ENCODE measurements around the gene TFDP1.

Gene TFDP1

GRCh38 chr13:113648216-113648610 lies 63.7 kb downstream of the TFDP1 start:
- H3K27me3 ChIP-seq (ENCODE audit: control insufficient read depth, insufficient read depth, low read length) = no peaks in the 10 kb centered on the region
- H3K4me1 ChIP-seq (ENCODE audit: control insufficient read depth, insufficient read depth, low read length) = no peaks in the 10 kb centered on the region
- H3K27ac ChIP-seq (ENCODE audit: low read length) = no peak overlapping the region
- H3K9me3 ChIP-seq (ENCODE audit: control insufficient read depth, insufficient read depth, low read length) = no peaks in the 10 kb centered on the region
- no peak overlapping the region for H3K4me3 ChIP-seq (ENCODE audit: low read length)
- no CpG with 5 or more reads among the region's 13 CpGs for WGBS (ENCODE audit: insufficient coverage, insufficient read length)
- no peak for DNase-seq (ENCODE audit: low read depth, low spot score)
- H3K36me3 ChIP-seq (ENCODE audit: control insufficient read depth, insufficient read depth, low read length) = no peaks in the 10 kb centered on the region

- no CpG with 5 or more reads among the region's 17 CpGs for WGBS (ENCODE audit: insufficient coverage, insufficient read length)
- no peaks in the 10 kb centered on the region for H3K4me1 ChIP-seq (ENCODE audit: control insufficient read depth, insufficient read depth, low read length)
- H3K27me3 ChIP-seq (ENCODE audit: control insufficient read depth, insufficient read depth, low read length) = no peaks in the 10 kb centered on the region
- no peaks in the 10 kb centered on the region for H3K36me3 ChIP-seq (ENCODE audit: control insufficient read depth, insufficient read depth, low read length)
- no peak for DNase-seq (ENCODE audit: low read depth, low spot score)
- H3K27ac ChIP-seq (ENCODE audit: low read length) = no peak overlapping the region
- H3K9me3 ChIP-seq (ENCODE audit: control insufficient read depth, insufficient read depth, low read length) = no peaks in the 10 kb centered on the region
- no peak overlapping the region for H3K4me3 ChIP-seq (ENCODE audit: low read length)
Measured at GRCh38 chr13:113649212-113649611, 64.7 kb downstream of the TFDP1 start.

GRCh38 chr13:113650275-113650674 lies 65.7 kb downstream of the TFDP1 start:
- no peak for DNase-seq (ENCODE audit: low read depth, low spot score)
- Histone ChIP-seq H3K4me3 (ENCODE audit: low read length) (no peak overlapping the region), H3K9me3 (ENCODE audit: control insufficient read depth, insufficient read depth, low read length) (no peaks in the 10 kb centered on the region), H3K4me1 (ENCODE audit: control insufficient read depth, insufficient read depth, low read length) (no peaks in the 10 kb centered on the region), H3K27me3 (ENCODE audit: control insufficient read depth, insufficient read depth, low read length) (no peaks in the 10 kb centered on the region), H3K27ac (ENCODE audit: low read length) (no peak overlapping the region), H3K36me3 (ENCODE audit: control insufficient read depth, insufficient read depth, low read length) (no peaks in the 10 kb centered on the region)
- WGBS (ENCODE audit: insufficient coverage, insufficient read length) = no CpG with 5 or more reads among the region's 15 CpGs

- Histone ChIP-seq H3K9me3 (ENCODE audit: control insufficient read depth, insufficient read depth, low read length) (no peaks in the 10 kb centered on the region), H3K36me3 (ENCODE audit: control insufficient read depth, insufficient read depth, low read length) (no peaks in the 10 kb centered on the region), H3K4me1 (ENCODE audit: control insufficient read depth, insufficient read depth, low read length) (no peaks in the 10 kb centered on the region), H3K27me3 (ENCODE audit: control insufficient read depth, insufficient read depth, low read length) (no peaks in the 10 kb centered on the region), H3K4me3 (ENCODE audit: low read length) (no peak overlapping the region), H3K27ac (ENCODE audit: low read length) (no peak overlapping the region)
- DNase-seq (ENCODE audit: low read depth, low spot score) = no peak
- WGBS (ENCODE audit: insufficient coverage, insufficient read length) = no CpG with 5 or more reads among the region's 16 CpGs
Measured at GRCh38 chr13:113650731-113651148, 66.2 kb downstream of the TFDP1 start.

- H3K27ac ChIP-seq (ENCODE audit: low read length) = no peak overlapping the region
- WGBS (ENCODE audit: insufficient coverage, insufficient read length) = no CpG with 5 or more reads among the region's 37 CpGs
- no peak for DNase-seq (ENCODE audit: low read depth, low spot score)
Measured at GRCh38 chr13:113651511-113652403, 67.2 kb downstream of the TFDP1 start.

GRCh38 chr13:113652404-113653263 lies 68.1 kb downstream of the TFDP1 start:
- Histone ChIP-seq H3K4me3 (ENCODE audit: low read length) (no peak overlapping the region), H3K36me3 (ENCODE audit: control insufficient read depth, insufficient read depth, low read length) (no peaks in the 10 kb centered on the region), H3K27ac (ENCODE audit: low read length) (no peak overlapping the region), H3K9me3 (ENCODE audit: control insufficient read depth, insufficient read depth, low read length) (no peaks in the 10 kb centered on the region), H3K27me3 (ENCODE audit: control insufficient read depth, insufficient read depth, low read length) (no peaks in the 10 kb centered on the region), H3K4me1 (ENCODE audit: control insufficient read depth, insufficient read depth, low read length) (no peaks in the 10 kb centered on the region; the same call in 1 of the 2 replicates)
- no CpG with 5 or more reads among the region's 24 CpGs for WGBS (ENCODE audit: insufficient coverage, insufficient read length)
- DNase-seq (ENCODE audit: low read depth, low spot score) = no peak

More at GRCh38 chr13:113651511-113652403, 67.2 kb downstream of the TFDP1 start:
- Histone ChIP-seq H3K4me1 (ENCODE audit: control insufficient read depth, insufficient read depth, low read length) (no peaks in the 10 kb centered on the region), H3K4me3 (ENCODE audit: low read length) (no peak overlapping the region), H3K36me3 (ENCODE audit: control insufficient read depth, insufficient read depth, low read length) (no peaks in the 10 kb centered on the region), H3K27me3 (ENCODE audit: control insufficient read depth, insufficient read depth, low read length) (no peaks in the 10 kb centered on the region), H3K9me3 (ENCODE audit: control insufficient read depth, insufficient read depth, low read length) (no peaks in the 10 kb centered on the region)

- no peak overlapping the region for H3K27ac ChIP-seq (ENCODE audit: low read length)
- no peaks in the 10 kb centered on the region for H3K9me3 ChIP-seq (ENCODE audit: control insufficient read depth, insufficient read depth, low read length)
- no peaks in the 10 kb centered on the region for H3K36me3 ChIP-seq (ENCODE audit: control insufficient read depth, insufficient read depth, low read length)
- H3K4me1 ChIP-seq (ENCODE audit: control insufficient read depth, insufficient read depth, low read length) = no peaks in the 10 kb centered on the region; the same call in 1 of the 2 replicates
- no peaks in the 10 kb centered on the region for H3K27me3 ChIP-seq (ENCODE audit: control insufficient read depth, insufficient read depth, low read length)
- no CpG with 5 or more reads among the region's 24 CpGs for WGBS (ENCODE audit: insufficient coverage, insufficient read length)
- no peak overlapping the region for H3K4me3 ChIP-seq (ENCODE audit: low read length)
- no peak for DNase-seq (ENCODE audit: low read depth, low spot score)
Measured at GRCh38 chr13:113653264-113654174, 69.0 kb downstream of the TFDP1 start.

GRCh38 chr13:113654175-113654560 lies 69.6 kb downstream of the TFDP1 start:
- Histone ChIP-seq H3K4me3 (ENCODE audit: low read length) (no peak overlapping the region), H3K27me3 (ENCODE audit: control insufficient read depth, insufficient read depth, low read length) (no peaks in the 10 kb centered on the region), H3K9me3 (ENCODE audit: control insufficient read depth, insufficient read depth, low read length) (no peaks in the 10 kb centered on the region), H3K36me3 (ENCODE audit: control insufficient read depth, insufficient read depth, low read length) (no peaks in the 10 kb centered on the region), H3K4me1 (ENCODE audit: control insufficient read depth, insufficient read depth, low read length) (no peaks in the 10 kb centered on the region; the same call in 1 of the 2 replicates), H3K27ac (ENCODE audit: low read length) (no peak overlapping the region)
- no peak for DNase-seq (ENCODE audit: low read depth, low spot score)
- WGBS (ENCODE audit: insufficient coverage, insufficient read length) = no CpG with 5 or more reads among the region's 9 CpGs

- no peak for DNase-seq (ENCODE audit: low read depth, low spot score)
Measured at GRCh38 chr13:113654591-113655345, 70.2 kb downstream of the TFDP1 start.

More at GRCh38 chr13:113654591-113655345, 70.2 kb downstream of the TFDP1 start:
- H3K4me3 ChIP-seq (ENCODE audit: low read length) = no peak overlapping the region
- no peaks in the 10 kb centered on the region for H3K27me3 ChIP-seq (ENCODE audit: control insufficient read depth, insufficient read depth, low read length)
- H3K4me1 ChIP-seq (ENCODE audit: control insufficient read depth, insufficient read depth, low read length) = no peaks in the 10 kb centered on the region; the same call in 1 of the 2 replicates
- no peaks in the 10 kb centered on the region for H3K9me3 ChIP-seq (ENCODE audit: control insufficient read depth, insufficient read depth, low read length)
- no CpG with 5 or more reads among the region's 39 CpGs for whole genome bisulfite sequencing (ENCODE audit: insufficient coverage, insufficient read length)
- H3K27ac ChIP-seq (ENCODE audit: low read length) = no peak overlapping the region
- H3K36me3 ChIP-seq (ENCODE audit: control insufficient read depth, insufficient read depth, low read length) = no peaks in the 10 kb centered on the region

Data from iPS DF 6.9 (cell line).